Middle frontal gyrus (tissue), 1 donor: Measurements from ENCODE around the gene MED10.
"Not testable (repeated sequence)": the region's sequence is repeated elsewhere in the genome, so short reads cannot be mapped to it uniquely, and the experiment has no call there.

Experiments used
- DNase-seq: peaks from one replicate; pipeline ENCODE4 v3.0.0-alpha.2; 2015; ENCODE audit warnings: low spot score; ENCODE audit errors: extremely low spot score

The MED10 gene

GRCh38 chr5:6376974-6377520 is 1.3 kb downstream of the MED10 start:
- DNase-seq: no peak

DNA sequence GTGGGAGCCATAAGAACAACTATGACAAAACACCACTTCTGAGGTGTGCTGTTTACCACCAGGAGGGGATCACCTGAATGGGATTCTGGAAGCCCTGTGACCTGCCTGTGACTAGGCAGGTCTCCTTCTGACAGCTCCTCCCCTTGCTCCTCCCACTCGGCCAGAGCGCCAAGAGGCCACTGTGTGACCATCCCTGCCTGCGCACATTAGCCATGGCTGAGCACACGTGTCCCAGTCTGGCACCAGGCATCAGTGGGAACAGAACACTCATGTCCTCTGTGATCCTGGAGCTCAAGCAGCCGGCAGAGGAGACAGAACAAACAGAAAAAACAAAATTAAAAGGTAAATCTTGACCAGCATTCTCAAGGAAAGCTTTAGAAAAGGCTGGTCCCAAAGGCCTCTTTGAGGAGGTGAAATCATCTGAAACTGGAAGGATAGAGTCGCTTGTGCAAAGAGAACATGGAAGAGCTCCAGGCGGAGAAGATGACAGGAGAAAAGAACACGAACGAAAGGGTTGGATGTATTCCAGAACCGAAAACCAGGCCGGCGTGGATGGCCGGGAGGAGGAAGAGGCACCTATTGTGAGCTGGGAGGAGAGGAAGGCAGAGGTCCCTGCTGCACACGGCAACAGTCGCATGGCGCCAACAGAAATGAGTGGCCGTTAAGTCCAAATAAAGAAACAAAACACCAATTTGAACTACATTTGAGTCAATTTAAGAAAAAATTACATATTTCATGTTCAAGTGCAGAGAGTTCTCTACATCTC is 5.1 kb downstream of the MED10 start:
- DNase-seq: no peak

GRCh38 chr5:6372251-6373080 is 5.9 kb downstream of the MED10 start:
- no peak for DNase-seq

DNA sequence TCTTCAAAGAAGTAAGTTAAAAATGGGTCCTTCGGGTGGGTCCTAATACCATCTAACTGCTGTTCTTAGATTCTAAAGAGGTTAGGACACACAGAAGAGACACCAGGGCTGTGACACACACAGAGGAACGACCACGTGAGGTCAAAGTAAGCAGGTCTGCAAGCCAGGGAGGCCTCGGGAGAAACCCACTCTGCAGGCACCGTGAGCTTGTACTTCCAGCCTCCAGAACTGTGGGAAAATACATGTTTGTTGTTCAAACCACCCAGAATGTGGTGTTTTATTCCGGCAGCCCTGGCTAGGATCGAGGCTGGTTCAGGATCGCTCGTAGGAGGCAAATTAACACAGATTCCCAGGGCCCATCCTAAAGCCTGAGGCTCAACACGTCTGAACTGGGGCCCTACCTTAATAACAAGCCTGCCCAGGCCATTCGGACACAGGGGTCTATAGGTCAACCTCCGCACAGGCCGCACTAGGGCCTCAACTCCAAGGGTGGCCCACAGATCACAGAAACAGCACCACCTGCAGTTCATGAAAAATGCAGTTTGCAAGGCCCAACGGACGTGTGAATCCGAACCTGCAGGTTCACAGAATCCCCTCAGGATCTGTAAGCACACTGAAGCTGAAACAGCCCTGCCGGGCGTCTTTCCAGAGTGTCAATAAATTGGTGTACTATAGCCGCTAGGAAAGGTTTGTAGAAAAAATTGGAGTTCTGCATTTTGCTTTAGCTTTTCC is 7.1 kb downstream of the MED10 start:
- DNase-seq: no peak

- no peak for DNase-seq
These were observed 7.8 kb downstream of the MED10 start for GRCh38 chr5:6370580-6370979.

- DNase-seq: no peak
These were observed 12.3 kb downstream of the MED10 start for GRCh38 chr5:6365977-6366590.

- DNase-seq: no peak
These were observed 13.0 kb downstream of the MED10 start for GRCh38 chr5:6365142-6365976.

DNA sequence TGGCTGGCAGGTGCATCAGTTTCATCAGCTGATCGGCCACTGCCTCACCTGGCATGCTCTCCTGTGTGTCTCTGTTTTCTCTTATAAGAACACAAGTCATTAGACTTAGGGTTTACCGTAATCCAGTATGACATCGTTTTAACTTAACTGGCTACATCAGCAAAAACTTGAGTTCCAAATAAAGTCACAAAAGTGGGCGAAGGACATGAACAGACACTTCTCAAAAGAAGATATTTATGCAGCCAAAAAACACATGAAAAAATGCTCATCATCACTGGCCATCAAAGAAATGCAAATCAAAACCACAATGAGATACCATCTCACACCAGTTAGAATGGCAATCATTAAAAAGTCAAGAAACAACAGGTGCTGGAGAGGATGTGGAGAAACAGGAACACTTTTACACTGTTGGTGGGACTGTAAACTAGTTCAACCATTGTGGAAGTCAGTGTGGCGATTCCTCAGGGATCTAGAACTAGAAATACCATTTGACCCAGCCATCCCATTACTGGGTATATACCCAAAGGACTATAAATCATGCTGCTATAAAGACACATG is 14.8 kb downstream of the MED10 start:
- DNase-seq: not testable (repeated sequence)

DNA sequence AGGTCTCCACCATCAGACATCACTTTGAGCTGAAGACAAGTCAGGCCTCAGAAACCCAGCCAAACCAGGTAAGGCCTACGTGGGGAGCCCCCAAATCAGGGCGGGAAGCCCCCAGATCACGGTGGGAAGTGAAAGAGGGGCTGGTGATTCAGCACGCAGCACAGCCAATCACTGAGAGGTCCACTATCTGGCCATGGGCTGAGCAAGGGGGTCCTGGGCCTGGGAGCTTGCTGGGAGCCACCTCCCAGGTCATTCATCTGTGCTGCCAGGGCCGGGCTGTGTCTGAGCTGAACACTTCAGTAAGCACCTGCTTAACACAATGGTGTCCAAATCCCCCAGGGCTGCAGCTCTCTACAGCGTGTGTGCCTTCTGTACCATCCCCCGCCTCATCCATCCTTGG is 15.5 kb downstream of the MED10 start:
- no peak for DNase-seq

GRCh38 chr5:6361101-6361500 is 17.2 kb downstream of the MED10 start:
- no peak for DNase-seq

DNA sequence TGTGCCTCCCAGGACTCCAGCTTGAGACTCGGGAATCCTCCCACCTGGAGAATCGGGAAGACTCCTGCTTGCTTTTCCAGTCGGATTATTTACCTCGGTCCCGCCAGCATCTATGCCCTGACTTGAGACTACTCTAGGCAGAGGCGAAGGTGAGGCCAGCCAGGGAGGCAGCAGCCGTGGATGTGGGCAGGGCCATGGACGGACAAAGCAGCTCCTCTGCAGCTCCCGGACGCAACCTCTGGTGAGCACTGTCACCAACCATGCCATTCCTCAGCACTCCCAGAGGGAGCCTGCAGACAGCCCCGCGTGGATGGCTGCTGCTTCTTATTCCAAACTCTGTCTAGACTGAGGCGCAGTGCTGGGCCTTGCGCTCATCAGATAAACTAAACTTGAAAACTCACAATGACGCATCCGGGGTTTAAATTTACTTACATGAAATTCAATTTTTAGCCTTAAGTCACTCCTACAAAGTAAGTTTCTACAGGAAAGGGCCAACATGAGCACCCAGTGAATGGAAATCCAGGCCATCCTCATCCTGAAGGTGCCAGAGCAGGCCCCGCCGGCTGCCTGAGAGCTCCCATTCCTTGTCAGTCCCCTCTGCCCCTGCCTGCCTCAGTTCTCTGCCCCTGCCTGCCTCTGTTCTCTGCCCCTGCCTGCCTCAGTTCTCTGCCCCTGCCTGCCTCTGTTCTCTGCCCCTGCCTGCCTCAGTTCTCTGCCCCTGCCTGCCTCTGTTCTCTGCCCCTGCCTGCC is 17.8 kb downstream of the MED10 start:
- DNase-seq: no peak

DNA sequence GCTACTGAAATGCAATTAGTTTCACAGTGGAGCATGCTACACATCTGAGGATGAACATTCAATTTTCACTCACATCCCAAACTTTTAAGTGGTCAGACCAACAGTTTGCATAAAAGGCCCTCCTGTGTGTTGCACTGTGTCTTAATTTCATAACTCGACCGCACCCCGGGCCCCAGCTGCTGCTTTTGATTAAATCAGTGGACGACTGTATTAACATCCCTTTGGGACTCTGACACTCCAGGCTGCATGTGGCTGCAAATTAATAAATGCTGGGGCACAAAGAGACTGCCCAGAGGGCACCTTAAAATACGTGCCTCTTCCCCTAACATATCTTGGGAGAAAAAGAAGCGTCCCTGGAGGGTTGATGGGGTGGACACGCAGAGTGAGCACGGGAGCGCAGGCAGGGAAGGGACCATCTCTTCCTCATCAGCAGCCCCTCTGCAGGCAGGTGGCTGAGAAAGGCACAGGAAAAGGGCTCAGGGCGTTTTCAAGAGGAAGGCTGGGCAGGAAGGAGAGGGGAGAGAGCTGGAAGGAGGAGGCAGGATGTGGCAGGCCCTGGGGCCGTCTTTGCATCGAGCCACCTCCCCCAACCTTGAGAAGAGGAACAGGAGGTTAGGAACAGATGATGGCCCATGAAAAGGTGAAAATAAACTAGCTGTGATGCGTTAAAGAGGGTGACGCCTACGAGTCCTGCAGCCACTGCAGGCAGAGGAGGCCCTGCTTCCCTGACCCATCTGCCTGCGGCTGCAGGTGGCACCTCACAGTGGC is 18.6 kb downstream of the MED10 start:
- DNase-seq: no peak

DNA sequence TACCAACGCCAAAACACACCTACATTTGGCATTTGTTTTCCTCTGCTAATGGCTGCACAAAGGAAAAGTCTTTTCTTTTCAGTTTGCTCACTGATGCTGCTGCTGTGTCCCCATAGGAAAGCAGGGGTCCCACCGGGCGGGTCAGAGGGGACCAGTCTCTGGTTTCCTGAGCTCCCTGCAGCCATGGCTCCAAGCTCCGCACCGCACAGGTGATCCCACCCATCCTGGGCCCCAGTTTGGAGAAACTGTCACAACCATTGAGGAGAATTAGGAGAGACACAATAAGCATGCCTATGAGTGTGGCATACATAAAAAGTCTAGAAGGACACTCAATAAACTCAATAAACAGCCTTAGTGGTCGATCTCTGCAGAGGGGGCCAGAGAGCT is 19.9 kb downstream of the MED10 start:
- no peak for DNase-seq

- DNase-seq: not testable (repeated sequence)
These were observed 20.4 kb downstream of the MED10 start for GRCh38 chr5:6357817-6358433.

DNA sequence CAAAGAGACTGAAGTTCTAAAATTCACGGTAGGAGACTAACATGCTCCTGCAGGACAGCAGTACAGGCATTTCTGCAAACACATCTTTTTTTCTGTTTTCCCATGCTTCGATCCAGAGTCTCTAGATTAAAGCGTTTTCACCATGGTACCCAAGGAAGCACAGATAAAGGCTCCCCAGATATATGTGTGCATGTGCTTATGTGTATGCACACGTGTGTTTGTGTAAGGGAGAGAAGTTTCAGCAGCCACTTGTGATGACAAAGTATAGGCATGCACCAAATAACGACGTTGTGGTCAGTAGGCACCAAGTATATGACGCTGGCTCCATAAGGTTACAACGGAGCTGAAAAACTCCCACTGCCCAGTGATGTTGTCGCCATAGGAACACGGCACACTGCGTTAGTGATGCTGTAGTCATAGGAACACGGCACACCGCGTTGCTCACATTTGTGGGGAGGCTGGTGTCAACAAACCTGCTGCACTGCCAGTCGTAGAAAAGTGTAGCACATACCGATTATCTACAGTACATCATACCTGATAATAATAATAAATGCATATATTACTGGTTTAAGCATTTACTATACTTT is 21.7 kb downstream of the MED10 start:
- DNase-seq: no peak

- DNase-seq: no peak
These were observed 23.1 kb downstream of the MED10 start for GRCh38 chr5:6355294-6355693.

DNA sequence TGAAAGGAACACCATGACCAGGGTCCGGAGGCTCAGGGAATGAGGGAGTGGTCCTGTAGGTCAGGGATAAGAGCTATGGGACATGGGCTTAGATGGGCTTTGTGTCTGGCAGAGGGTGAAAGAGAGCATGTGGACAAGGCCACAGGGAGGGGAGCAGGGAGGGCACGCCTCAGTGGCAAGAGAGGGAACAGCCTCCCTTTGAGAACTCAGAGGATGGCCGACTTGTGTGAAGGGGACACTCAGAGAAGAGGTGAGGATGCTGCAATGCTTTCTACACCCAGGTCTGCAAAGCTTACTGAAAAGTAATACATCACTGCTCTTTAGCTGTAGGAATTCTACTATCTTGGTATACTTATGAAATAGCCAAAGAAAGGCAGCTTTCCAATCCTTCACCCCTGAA is 23.5 kb downstream of the MED10 start:
- no peak for DNase-seq
